Heart left ventricle (tissue), 16 donors: ENCODE data around the gene FAM89B. TPM values are rescaled to one million over a fixed set of nuclear protein-coding genes. Genes with fewer than 3 reads are reported as not detected.
"Not testable (repeated sequence)": the region's sequence is repeated elsewhere in the genome, so short reads cannot be mapped to it uniquely, and the experiment has no call there.

Experiments used
- ATAC-seq, 4 donors: fragments of 200-7000 bp; cut with Tn5 transposase; one replicate each; pipeline ENCODE4 v1.9.1; 2020 to 2022; ENCODE audit warnings: moderate library complexity in 4 of 4, mild to moderate bottlenecking in 3 of 4, moderate number of reproducible peaks in 1 of 4
- DNase-seq, 5 donors: peaks; one replicate each; pipeline ENCODE4 v3.0.0-alpha.2; 2020
- H3K27ac ChIP-seq, 12 donors: fragments of 200-600 bp; sonication (generic) in 4 of 12; one replicate each; pipeline versions ENCODE4 v1.5.0 to v1.8.0; 2016 to 2022; ENCODE audit warnings: mild to moderate bottlenecking in 2 of 12
- H3K27me3 ChIP-seq, 9 donors: fragments of 200-600 bp; sonication (generic) in 2 of 9; one replicate each; pipeline versions ENCODE4 v1.5.1 to v1.8.0; 2016 to 2022; ENCODE audit warnings: mild to moderate bottlenecking in 3 of 9
- H3K36me3 ChIP-seq, 9 donors: fragments of 200-600 bp; sonication (generic) in 2 of 9; one replicate each; pipeline versions ENCODE4 v1.5.0 to v1.8.0; 2018 to 2022; ENCODE audit warnings: mild to moderate bottlenecking in 2 of 9
- H3K4me1 ChIP-seq, 12 donors: fragments of 200-600 bp; sonication (generic) in 4 of 12; one replicate each; pipeline versions ENCODE4 v1.5.0 to v1.8.0; 2016 to 2022; ENCODE audit warnings: mild to moderate bottlenecking in 3 of 12
- H3K4me3 ChIP-seq, 12 donors: fragments of 200-600 bp; sonication (generic) in 4 of 12; one replicate each; pipeline versions ENCODE4 v1.5.0 to v1.8.0; 2017 to 2022; ENCODE audit warnings: mild to moderate bottlenecking in 9 of 12, moderate library complexity in 4 of 12
- H3K9me3 ChIP-seq, 12 donors: fragments of 200-600 bp; sonication (generic) in 4 of 12; one replicate each; pipeline versions ENCODE4 v1.5.0 to v1.8.0; 2016 to 2022; ENCODE audit warnings: mild to moderate bottlenecking in 1 of 12
- POLR2A ChIP-seq, 2 donors: fragments of 450-650 bp; IDR thresholded peaks; one replicate each; pipeline ENCODE4 v1.6.1; 2017; ENCODE audit warnings: antibody characterized with exemption in 2 of 2, mild to moderate bottlenecking in 2 of 2, moderate library complexity in 2 of 2
- WGBS, 4 donors: extraction: QIAGEN DNeasy Blood & Tissue Kit in 2 of 4; methylation state at CpG; one replicate each; pipeline versions ENCODE4 v1.1.5 to v1.1.7; 2013 to 2018; 5-methylcytosine and 5-hydroxymethylcytosine counted together
- intact Hi-C, 10 donors: fragments of 100-400 bp; cut with DNase I; formaldehyde crosslinking; loops; one replicate each; pipeline versions ENCODE4 v1.11.1 to v1.14.2; 2022
- long read RNA-seq, 3 donors: library from polyadenylated mRNA; unstranded; transcript quantifications; one replicate each; pipeline ENCODE4 v2.0.0, GENCODE V29; 2020 to 2021
- polyA plus RNA-seq, 2 donors: library from polyadenylated mRNA; stranded (reverse); fragments of 200-250 nt; gene quantifications; one replicate each; pipeline ENCODE4 v1.2.3, GENCODE V29; 2013
- total RNA-seq, 9 donors: library from RNA; depleted of rRNA in 2 of 9; stranded (reverse); fragments of >200 nt in 2 of 9; fragmentation: NEBNext Ultra II Directional in 3 of 9; extraction: Animal tissue kit (Norgen Biotek cat#: 25700) in 3 of 9; gene quantifications; one replicate each; pipeline versions ENCODE4 v1.1.0 to v1.2.4, GENCODE V29; 2016 to 2023
- TF ChIP-seq, protein P1 (sequence below), 12 donors: fragments of 200-600 bp; sonication (generic) in 4 of 12; IDR thresholded peaks; one replicate each; pipeline versions ENCODE4 v1.5.0 to v1.8.0; 2018 to 2022; ENCODE audit warnings: antibody characterized with exemption in 12 of 12, mild to moderate bottlenecking in 5 of 12
- donor health status: ischemic (EF 13 %, LVEDD 7.1; RV severe dilation, severe dysfunction).
- donor health status: healthy with polysubstance abuse.
- donor health status: DM: no; HTN: yes; CAD: no.
- donor health status: DM: no; HTN: no; CAD: no.
- donor health status: ischemic (EF 25% LVEDD 6.9; RV normal size, moderate dysfunction).
- donor health status: ischemic (EF 25% LVEDD 5.7; RV mildly dilated, moderate dysfunction).
- donor health status: healthy.
- donor health status: DM: yes; HTN: yes; CAD: no.
- donor health status: ischemic (EF 35%, LVEDD 5.7; RV mildly dilated, moderate dysfunction).
- donor health status: nonischemic (EF 11% LVEDD 7.7; RV severe dilation, severe dysfunction).
- donor health status: DM: yes; HTN: yes; CAD: no.
- donor health status: PGD.
- donor health status: ischemic (EF 29% LVEDD 5.4; RV normal size, mild dysfunction).
- donor health status: nonischemic (EF 23%, LVEDD 6.1; RV moderate dilation, normal function).

The FAM89B gene
- total RNA-seq = 10 to 100 TPM; 25.8 to 87.9 (median 38.4) TPM
- 10 to 100 TPM; 46.6 to 50.0 TPM for polyA plus RNA-seq
- long read RNA-seq, donor 1, transcript FAM89B-202 (2 exons, 1,337 nt) = minor isoform, 23 of 93 reads
- long read RNA-seq, donor 1, transcript FAM89B-203 (2 exons, 1,263 nt) = major isoform, 46 of 93 reads
- long read RNA-seq, donor 1, partial matches to known transcripts = 19 of 93 reads
- long read RNA-seq, donor 1, other reads (novel, unspliced or antisense) = 1 of 93 reads
- long read RNA-seq, donor 2, partial matches to known transcripts = 0 of 11 reads
- long read RNA-seq, donor 2, other reads (novel, unspliced or antisense) = 11 of 11 reads
- long read RNA-seq, donor 3, transcript FAM89B-201 (2 exons, 1,409 nt) = minor isoform, 7 of 75 reads
- long read RNA-seq, donor 3, transcript FAM89B-203 (2 exons, 1,263 nt) = major isoform, 47 of 75 reads
- long read RNA-seq, donor 3, transcript FAM89B-202 (2 exons, 1,337 nt) = minor isoform, 21 of 75 reads
- long read RNA-seq, donor 3, partial matches to known transcripts = 0 of 75 reads
- long read RNA-seq, donor 3, other reads (novel, unspliced or antisense) = 0 of 75 reads

DNA sequence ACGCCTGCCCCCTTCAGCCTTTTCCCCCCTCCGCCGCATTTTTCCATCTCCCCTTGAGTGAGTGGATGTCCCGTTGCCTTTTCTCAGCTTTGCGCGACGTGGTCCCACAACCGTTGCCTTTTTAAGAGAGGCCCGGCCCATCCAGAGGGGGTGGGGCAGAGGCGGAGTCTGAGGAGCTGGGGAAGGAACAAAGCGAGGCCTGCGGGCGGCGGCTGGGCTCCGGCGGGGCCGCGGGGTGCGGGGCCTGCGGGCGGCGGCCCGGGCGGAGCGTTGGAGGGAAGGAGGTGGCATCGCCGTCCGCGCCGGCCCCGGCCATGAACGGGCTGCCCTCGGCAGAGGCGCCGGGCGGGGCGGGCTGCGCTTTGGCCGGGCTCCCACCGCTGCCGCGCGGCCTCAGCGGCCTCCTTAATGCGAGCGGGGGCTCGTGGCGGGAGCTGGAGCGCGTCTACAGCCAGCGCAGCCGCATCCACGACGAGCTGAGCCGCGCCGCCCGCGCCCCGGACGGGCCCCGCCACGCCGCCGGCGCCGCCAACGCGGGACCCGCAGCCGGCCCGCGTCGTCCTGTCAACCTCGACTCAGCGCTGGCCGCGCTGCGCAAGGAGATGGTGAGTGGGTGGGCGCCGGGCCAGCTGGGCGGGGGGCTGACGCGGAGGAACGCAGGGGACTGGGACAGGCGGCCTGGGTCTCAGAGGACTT is at the start of gene FAM89B:
Gene FAM89B (plus strand): TSS at position 183 of the 696 bp plus-strand sequence. CDS start 132 bp downstream, at position 315.
- peak within 1 kb of the TSS; percentile 80 to 99 (median 96) for H3K27ac ChIP-seq
- TF ChIP-seq, protein P1, sequence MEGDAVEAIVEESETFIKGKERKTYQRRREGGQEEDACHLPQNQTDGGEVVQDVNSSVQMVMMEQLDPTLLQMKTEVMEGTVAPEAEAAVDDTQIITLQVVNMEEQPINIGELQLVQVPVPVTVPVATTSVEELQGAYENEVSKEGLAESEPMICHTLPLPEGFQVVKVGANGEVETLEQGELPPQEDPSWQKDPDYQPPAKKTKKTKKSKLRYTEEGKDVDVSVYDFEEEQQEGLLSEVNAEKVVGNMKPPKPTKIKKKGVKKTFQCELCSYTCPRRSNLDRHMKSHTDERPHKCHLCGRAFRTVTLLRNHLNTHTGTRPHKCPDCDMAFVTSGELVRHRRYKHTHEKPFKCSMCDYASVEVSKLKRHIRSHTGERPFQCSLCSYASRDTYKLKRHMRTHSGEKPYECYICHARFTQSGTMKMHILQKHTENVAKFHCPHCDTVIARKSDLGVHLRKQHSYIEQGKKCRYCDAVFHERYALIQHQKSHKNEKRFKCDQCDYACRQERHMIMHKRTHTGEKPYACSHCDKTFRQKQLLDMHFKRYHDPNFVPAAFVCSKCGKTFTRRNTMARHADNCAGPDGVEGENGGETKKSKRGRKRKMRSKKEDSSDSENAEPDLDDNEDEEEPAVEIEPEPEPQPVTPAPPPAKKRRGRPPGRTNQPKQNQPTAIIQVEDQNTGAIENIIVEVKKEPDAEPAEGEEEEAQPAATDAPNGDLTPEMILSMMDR (IDR thresholded peaks at IDR 0.05) = no peak
- TF ChIP-seq POLR2A (IDR thresholded peaks at IDR 0.05) = peak in 1 of 2 donors; percentile 51
- no peaks in the 10 kb centered on the region for H3K9me3 ChIP-seq
- H3K27me3 ChIP-seq = peaks cover 0 to 6% (median 0%) of the 10 kb centered on the region in 9 donors
- H3K4me3 ChIP-seq = peak within 1 kb of the TSS; percentile 9 to 96 (median 84)
- ATAC-seq = peak; percentile 9 to 42 (median 16)
- intact Hi-C loops = loop anchor here in 3 of 10 donors (1.0 to 5.0 kb wide), 5 partner anchors 31 to 150 kb away; partner anchors contain the start of genes MAP3K11 (in 1 of the 3), NEAT1 (in 1 of the 3) and RELA (in 1 of the 3)
- peaks cover 0 to 15% (median 0%) of the 10 kb centered on the region in 9 donors for H3K36me3 ChIP-seq
- 0 to 1% (median 0%) methylated on average over 28 to 86 of the region's 86 CpGs for WGBS, 4 donors
- peak; percentile 92 to 96 (median 94) for DNase-seq
- peaks cover 18 to 86% (median 69%) of the 10 kb centered on the region in 12 donors for H3K4me1 ChIP-seq

DNA sequence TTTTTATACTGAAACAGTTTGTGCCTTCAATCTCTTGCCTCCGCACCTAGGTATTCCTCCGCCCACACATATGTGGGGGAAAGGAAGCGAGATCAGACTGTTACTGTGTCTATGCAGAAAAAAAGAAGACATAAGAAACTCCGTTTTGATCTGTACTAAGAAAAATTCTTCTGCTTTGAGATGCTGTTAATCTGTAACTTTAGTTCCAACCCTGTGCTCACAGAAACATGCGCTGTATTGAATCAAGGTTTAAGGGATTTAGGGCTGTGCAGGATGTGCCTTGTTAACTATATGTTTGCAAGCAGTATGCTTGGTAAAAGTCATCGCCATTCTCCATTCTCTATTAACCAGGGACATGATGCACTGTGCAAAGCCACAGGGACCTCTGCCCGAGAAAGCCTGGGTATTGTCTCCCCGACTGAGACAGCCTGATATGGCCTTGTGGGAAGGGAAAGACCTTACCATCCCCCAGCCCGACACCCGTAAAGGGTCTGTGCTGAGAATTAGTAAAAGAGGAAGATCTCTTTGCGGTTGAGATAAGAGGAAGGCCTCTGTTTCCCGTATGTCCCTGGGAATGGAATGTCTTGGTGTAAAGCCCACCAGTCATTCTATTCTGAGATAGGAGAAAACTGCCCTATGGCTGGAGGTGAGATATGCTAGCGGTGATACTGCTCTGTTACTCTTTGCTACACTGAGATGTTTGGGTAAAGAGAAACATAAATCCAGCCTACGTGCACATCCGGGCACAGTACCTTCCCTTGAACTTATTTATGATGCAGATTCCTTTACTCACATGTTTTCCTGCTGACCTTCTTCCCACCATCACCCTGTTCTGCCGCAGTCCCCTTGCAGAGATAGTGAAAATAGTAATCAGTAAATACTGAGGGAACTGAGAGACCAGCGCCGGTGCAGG is 49.4 kb upstream of the FAM89B start:
- Histone ChIP-seq H3K4me1 (peaks cover 0 to 26% (median 20%) of the 10 kb centered on the region in 12 donors), H3K36me3 (peaks cover 0 to 21% (median 17%) of the 10 kb centered on the region in 9 donors), H3K4me3 (peak overlapping the region in 1 of 12 donors; percentile 15), H3K27ac (peak overlapping the region in 1 of 12 donors; percentile 75)
- intact Hi-C loops = loop anchor here in 1 of 10 donors (5.0 kb wide), 1 partner anchor 146 kb away; no protein-coding TSS in a partner anchor
- WGBS, 4 donors = 64 to 82% (median 77%) methylated on average over 18 of the region's 18 CpGs
- not testable (repeated sequence) for H3K9me3 ChIP-seq, ATAC-seq, H3K27me3 ChIP-seq
- DNase-seq = peak in 1 of 5 donors; percentile 20

DNA sequence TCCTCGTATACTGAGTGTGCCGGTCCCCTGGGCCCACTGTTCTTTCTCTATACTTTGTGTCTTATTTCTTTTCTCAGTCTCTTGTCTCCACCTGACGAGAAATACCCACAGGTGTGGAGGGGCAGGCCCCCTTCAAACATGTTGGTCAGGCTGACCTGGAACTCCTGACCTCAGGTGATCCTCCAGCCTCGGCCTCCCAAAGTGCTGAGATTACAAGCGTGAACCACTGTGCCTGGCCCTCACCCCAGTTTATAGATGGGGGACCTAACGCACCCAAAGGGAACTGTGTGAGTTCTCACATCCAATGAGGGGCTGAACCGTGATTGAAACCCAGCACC is 48.7 kb upstream of the FAM89B start:
- Histone ChIP-seq H3K36me3 (peaks cover 0 to 26% (median 23%) of the 10 kb centered on the region in 9 donors), H3K4me1 (peaks cover 0 to 27% (median 20%) of the 10 kb centered on the region in 12 donors), H3K4me3 (peak overlapping the region in 1 of 12 donors; percentile 15), H3K27ac (peak overlapping the region in 2 of 12 donors; percentile 68 to 75)
- 86 to 95% (median 91%) methylated on average over 7 of the region's 7 CpGs for WGBS, 4 donors
- intact Hi-C loops = loop anchor here in 1 of 10 donors (5.0 kb wide), 1 partner anchor 146 kb away; no protein-coding TSS in a partner anchor
- not testable (repeated sequence) for H3K27me3 ChIP-seq, H3K9me3 ChIP-seq, ATAC-seq
- peak in 1 of 5 donors; percentile 22 for DNase-seq

DNA sequence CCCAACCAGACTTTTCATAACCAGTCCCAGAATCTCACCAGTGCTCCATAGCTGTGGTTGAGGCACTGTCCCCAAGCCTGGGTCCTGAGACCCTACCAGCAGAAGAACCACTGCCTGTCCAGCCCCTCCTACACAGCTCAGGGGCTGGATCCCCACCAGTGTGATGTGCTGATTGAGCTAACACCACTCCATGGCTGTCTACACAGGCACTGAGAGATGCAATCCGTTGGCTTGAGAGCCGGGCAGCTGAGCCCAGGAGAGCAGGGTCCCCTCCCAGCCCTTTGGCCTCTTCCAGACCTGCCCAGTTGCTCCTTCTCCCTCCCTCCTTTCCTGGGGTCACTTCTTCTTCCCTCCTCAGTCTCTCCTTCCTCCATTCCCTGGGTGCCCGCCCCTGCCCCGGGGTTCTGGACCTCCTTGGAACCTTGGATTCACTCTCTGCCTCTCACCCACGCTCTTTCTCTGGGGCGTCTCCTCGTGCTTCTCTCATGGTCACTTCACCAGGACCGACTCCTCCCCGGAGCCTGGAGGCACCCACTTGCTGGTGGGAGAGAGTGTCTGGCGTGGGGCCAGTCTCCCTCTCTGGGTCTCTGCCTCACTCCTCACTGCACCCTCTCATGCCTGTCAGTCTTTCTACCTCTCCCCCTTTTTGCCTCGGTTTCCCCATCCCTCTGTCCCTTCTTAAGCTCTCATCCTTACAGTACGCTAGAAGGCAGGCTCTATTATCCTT is 48.2 kb upstream of the FAM89B start:
- peak in 3 of 5 donors; percentile 57 to 70 (median 67) for DNase-seq
- H3K27ac ChIP-seq = peak overlapping the region in 10 of 12 donors; percentile 19 to 94 (median 70)
- intact Hi-C loops = loop anchor here in 1 of 10 donors (5.0 kb wide), 1 partner anchor 147 kb away; no protein-coding TSS in a partner anchor
- no peak for TF ChIP-seq POLR2A (IDR thresholded peaks at IDR 0.05)
- TF ChIP-seq, protein P1 (IDR thresholded peaks at IDR 0.05) = no peak
- no peaks in the 10 kb centered on the region for H3K9me3 ChIP-seq
- H3K4me1 ChIP-seq = peaks cover 0 to 33% (median 20%) of the 10 kb centered on the region in 12 donors
- peak overlapping the region in 10 of 12 donors; percentile 27 to 85 (median 40) for H3K4me3 ChIP-seq
- H3K36me3 ChIP-seq = peaks cover 0 to 31% (median 25%) of the 10 kb centered on the region in 9 donors
- H3K27me3 ChIP-seq = no peaks in the 10 kb centered on the region
- 33 to 40% (median 36%) methylated on average over 12 of the region's 12 CpGs for WGBS, 4 donors
- peak; percentile 5 to 35 (median 23) for ATAC-seq
